Ammon's horn (tissue), 1 donor: Measurements from ENCODE around the gene MYO1H.
"Not testable (repeated sequence)": the region's sequence is repeated elsewhere in the genome, so short reads cannot be mapped to it uniquely, and the experiment has no call there.

Source experiments
- DNase-seq: peaks from one replicate; pipeline ENCODE4 v3.0.0-alpha.2; 2016; ENCODE audit warnings: low spot score

The MYO1H gene

GRCh38 chr12:109343677-109344076 lies 4.0 kb upstream of the MYO1H start:
- DNase-seq: no peak

GRCh38 chr12:109345428-109345827 lies 2.3 kb upstream of the MYO1H start:
- no peak for DNase-seq

DNA sequence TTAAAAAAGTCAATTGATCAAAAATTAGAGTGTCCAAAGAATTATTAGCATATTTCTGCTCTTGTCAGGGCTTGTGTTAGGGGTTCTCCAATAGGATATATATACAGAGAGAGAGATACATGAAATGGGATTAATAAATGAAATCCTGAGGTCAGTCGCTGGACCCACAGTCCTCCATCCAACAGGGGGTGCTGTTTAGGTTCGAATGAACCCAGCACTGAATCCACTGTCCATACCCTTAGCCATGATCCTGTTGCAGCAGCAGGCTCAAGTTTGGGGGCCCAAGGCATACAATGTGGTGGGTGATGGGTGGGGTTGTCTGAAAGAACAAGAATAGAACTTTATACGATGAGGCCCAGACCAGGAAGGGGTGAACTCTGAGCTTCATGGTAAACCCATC lies 780 bp upstream of the MYO1H start:
- no peak for DNase-seq

GRCh38 chr12:109352184-109352583 lies 4.5 kb downstream of the MYO1H start:
- DNase-seq: no peak

- no peak for DNase-seq
Measured at GRCh38 chr12:109356577-109356976, 8.9 kb downstream of the MYO1H start.

DNA sequence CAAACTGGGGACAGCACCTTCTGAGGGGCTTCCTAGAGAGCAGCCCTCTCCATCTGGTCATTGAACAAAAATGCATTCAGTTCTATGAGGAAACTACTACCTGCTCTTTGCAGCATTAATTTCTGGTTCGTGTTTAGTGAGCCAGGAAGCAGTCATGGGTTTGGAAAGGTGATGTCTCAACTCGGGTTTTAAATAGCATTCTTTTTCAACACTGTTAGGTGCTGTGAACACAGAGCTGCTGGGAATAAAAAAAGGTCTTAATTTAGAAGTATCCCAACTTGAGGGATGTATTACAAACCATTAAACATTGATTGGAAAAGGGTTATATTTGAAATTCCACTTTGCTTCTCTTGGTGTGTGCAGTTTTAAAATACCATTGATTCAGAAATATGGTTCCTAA lies 9.3 kb downstream of the MYO1H start:
- no peak for DNase-seq

- no peak for DNase-seq
Measured at GRCh38 chr12:109358154-109358869, 10.6 kb downstream of the MYO1H start.

DNA sequence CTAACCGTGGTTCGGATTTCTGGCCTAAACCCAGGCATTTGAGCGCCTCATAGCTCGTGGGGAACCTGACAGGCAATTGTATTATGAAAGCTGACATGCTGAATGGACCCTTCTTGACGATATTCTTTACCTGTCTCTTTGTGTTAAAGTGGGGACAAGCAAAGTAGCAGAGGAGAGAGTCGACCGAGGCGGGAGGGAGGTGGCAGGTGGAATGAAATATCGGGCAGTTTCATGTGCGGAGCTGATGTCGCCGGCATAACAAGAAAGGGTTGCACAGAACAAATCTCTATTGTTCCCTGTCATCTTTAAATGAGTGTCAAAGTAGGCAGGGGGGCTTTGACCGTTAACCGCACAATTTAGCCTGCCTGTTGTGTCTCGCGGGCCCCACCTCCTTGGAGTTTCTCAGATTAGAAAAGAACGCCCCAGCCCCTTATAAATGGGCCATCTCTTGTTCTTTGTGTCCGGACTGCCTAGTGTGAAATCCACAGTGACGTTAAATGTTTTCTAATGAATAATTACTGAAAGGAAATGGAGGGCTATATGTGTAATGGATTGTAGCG lies 11.5 kb downstream of the MYO1H start:
- DNase-seq: no peak

DNA sequence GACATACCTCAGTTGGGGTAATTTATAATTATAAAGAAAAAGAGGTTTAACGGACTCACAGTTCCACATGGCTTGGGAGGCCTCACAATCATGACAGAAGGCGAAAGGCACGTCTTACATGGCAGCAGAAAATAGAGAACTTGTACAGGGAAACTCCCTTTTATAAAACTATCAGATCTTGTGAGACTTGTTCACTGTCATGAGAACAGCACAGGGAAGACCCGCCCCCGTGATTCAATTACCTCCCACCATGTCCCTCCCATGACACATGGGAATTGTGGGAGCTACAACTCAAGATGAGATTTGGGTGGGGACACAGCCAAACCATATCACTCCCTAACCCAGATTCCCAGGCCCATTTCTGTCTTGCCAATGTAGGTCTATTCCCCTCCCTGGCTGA lies 22.1 kb downstream of the MYO1H start:
- DNase-seq: no peak

- DNase-seq: no peak
Measured at GRCh38 chr12:109377139-109377685, 29.5 kb downstream of the MYO1H start.

- no peak for DNase-seq
Measured at GRCh38 chr12:109378569-109378968, 30.9 kb downstream of the MYO1H start.

- no peak for DNase-seq
Measured at GRCh38 chr12:109382031-109382430, 34.3 kb downstream of the MYO1H start.

DNA sequence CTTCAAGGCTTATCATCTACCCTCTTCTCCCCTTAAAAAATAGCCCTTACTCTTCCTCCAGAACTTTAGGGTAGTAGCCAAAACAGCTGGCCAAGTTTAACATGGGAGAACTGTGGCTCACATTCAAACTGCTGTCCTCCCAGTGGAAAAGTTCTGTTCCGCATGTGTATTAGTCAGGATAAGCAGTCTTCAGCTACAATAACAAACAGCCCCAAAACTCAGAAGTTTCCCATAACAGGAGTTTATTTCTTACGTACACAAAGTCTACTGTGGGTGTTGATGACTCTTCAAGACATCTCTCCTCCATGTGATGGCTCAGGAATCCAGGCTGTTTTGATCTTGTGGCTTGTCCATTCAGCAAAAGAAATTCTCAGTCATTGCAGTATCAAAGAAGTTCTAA lies 35.5 kb downstream of the MYO1H start:
- DNase-seq: no peak

- DNase-seq: peak; percentile 32
Measured at GRCh38 chr12:109385339-109386058, 37.8 kb downstream of the MYO1H start.

DNA sequence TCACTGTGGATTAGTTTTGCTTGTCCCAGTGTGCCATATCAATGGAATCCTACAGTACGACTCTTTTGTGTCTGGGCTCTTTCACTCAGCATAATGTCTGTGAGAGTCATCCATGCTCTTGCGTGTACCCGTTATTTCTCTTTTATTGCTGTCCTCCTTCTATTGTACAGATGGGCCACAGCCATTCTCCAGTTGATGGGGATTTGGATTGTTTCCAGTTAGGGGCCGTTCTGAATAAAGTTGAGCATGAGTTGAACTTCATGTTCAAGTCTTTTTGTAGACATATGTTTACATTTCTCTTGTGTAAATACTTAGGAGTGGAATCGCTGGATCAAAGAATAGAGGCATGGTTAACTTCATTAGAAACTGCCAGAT lies 38.3 kb downstream of the MYO1H start:
- DNase-seq: no peak

GRCh38 chr12:109387425-109388166 lies 39.9 kb downstream of the MYO1H start:
- DNase-seq: peak; percentile 23

- DNase-seq: no peak
Measured at GRCh38 chr12:109388167-109388563, 40.5 kb downstream of the MYO1H start.

DNA sequence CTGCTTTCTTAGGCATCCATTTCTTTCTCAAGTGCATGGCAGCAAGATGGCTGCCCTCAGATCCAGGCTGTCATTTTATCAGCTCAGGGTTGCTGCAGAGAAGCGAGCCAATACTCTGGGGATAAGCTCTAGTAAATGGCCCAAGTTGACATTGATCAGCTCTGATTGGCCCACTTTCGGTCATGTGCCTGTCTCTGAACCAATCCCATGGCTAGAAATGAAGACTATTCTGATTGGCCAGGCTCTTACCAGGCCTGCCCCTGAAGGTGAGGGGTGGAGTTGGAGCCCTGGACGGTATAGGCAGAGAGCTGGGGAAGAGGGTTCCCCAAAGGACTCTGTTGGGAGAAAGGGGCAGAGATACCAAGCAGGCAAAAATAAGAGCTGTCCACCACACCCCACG lies 41.4 kb downstream of the MYO1H start:
- DNase-seq: no peak

DNA sequence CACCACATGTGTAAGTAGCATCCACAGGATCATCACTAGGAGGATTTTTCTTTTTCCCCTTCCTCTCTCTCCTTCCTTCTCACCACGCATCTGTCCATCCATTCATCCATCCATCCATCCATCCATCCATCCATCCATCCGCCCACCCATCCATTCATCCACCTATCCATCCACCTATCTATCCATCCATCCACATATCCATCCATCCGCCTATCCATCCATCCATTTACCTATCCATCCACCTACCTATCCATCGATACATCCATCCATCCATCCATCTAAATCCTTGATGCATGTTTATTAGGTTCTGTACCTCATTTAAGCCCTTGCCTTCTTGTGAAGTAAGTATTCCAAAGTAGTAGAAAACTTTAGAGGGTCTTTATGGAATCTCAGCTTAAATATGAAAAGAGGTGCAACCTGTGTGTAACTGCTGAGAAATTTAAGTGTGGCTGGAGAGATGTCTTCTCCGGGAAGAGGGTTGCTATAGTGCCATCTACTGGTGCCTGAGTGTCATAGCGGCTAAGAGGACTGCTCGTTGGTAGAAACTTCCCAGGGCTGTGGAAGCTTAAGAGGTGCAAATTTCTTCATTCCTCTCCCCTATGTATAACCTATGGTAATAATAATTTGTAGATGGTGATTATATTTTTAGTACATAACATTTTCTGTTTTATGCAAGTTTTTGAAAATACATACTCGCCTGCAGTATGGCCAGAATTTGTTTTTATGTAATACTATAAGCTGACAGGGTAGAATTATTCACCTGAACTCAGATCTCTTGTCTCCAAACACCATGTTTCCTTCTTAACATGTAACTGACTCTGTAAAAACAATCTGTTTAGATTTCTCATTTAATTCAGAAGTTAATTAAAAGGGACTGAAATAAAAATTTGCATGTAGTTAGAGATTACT lies 46.0 kb downstream of the MYO1H start:
- peak; percentile 71 for DNase-seq

- DNase-seq: no peak
Measured at GRCh38 chr12:109394891-109395290, 47.2 kb downstream of the MYO1H start.

DNA sequence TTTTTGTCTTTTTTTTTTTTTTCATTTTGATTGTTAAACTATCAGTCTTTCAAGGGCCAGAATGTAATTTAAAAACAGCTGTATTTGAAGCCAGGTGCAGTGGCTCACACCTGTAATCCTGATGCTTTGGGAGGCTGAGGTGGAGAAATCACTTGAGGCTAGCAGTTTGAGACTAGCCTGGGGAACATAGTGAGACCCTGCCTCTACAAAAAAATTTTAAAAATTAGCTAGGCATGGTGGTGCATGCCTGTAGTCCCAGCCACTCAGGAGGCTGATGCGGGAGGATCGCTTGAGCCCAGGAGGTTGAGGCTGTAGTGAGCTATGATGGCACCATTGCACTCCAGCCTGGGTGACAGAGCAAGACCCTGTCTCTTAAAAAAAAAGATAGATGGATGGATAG lies 57.1 kb downstream of the MYO1H start:
- not testable (repeated sequence) for DNase-seq
